K562 (cell line): ENCODE measurements around the gene NOL4L. TPM values are rescaled to one million over a fixed set of nuclear protein-coding genes. Genes with fewer than 3 reads are reported as not detected.
A peak's percentile ranks its signal among the peaks of the same experiment; 100 is the strongest.

ENCODE experiments used
- ARNT ChIP-seq, 2 experiments: fragments of 450-650 bp; IDR thresholded peaks; 2 replicates each; pipeline ENCODE4 v1.6.1; 2016; ENCODE audit warnings: mild to moderate bottlenecking in 1 of 2
- ATF1 ChIP-seq, 2 experiments: fragments of 450-650 bp in 1 of 2; IDR thresholded peaks; 2 replicates each; pipeline ENCODE4 v1.6.1; 2016; ENCODE audit warnings: missing compliant biosample characterization in 1 of 2, missing genetic modification characterization in 1 of 2
- ATF7 ChIP-seq: fragments of 450-650 bp; IDR thresholded peaks from 2 replicates; pipeline ENCODE4 v1.7.1; 2014; ENCODE audit warnings: mild to moderate bottlenecking, moderate library complexity
- BCOR ChIP-seq: fragments of 450-650 bp; IDR thresholded peaks from 2 replicates; pipeline ENCODE4 v1.6.1; 2016
- CCAR2 ChIP-seq: fragments of 200-400 bp; formaldehyde crosslinking; IDR thresholded peaks from 2 replicates; pipeline ENCODE4 v1.6.1; 2017; ENCODE audit warnings: mild to moderate bottlenecking, low read depth, low read length
- ETV1 ChIP-seq: fragments of 450-650 bp; conservative IDR thresholded peaks from 2 replicates; pipeline ENCODE4 v1.6.1; 2016; ENCODE audit warnings: missing genetic modification characterization, control low read depth, low read depth, missing compliant biosample characterization
- POLR2G ChIP-seq: fragments of 200-400 bp; formaldehyde crosslinking; IDR thresholded peaks from 2 replicates; pipeline ENCODE4 v1.6.1; 2017; ENCODE audit warnings: low read depth, mild to moderate bottlenecking, antibody characterized with exemption, low read length, moderate library complexity
- PRPF4 ChIP-seq: fragments of 200-400 bp; formaldehyde crosslinking; IDR thresholded peaks from one replicate; pipeline ENCODE4 v1.6.1; 2017; ENCODE audit warnings: low read length, low read depth, mild to moderate bottlenecking; ENCODE audit not compliant: insufficient read depth, poor library complexity, severe bottlenecking
- RCOR1 ChIP-seq, 2 experiments: IDR thresholded peaks; 2 replicates each; pipeline ENCODE4 v1.6.1; 2012; ENCODE audit warnings: low read depth in 2 of 2, low read length in 2 of 2, borderline replicate concordance in 1 of 2, improper control_type of control experiment in 1 of 2
- RNF2 ChIP-seq: sonication (generic); IDR thresholded peaks from 2 replicates; pipeline ENCODE4 v1.6.1; 2016
- SRSF3 ChIP-seq: fragments of 200-400 bp; formaldehyde crosslinking; IDR thresholded peaks from 2 replicates; pipeline ENCODE4 v1.6.1; 2016; ENCODE audit warnings: mild to moderate bottlenecking, low read length, moderate library complexity; ENCODE audit not compliant: insufficient read depth
- TCFL5 ChIP-seq: fragments of 250-450 bp; sonication (Bioruptor Pico); conservative IDR thresholded peaks from 2 replicates; pipeline ENCODE4 v1.6.1; 2021; ENCODE audit warnings: mild to moderate bottlenecking, moderate library complexity, matching md5 sums
- TEAD1 ChIP-seq, 2 experiments: fragments of 450-650 bp in 1 of 2; sonication (generic) in 1 of 2; formaldehyde crosslinking; IDR thresholded peaks; 2 replicates each; pipeline versions ENCODE4 v1.4.0 to v1.8.0; 2020 to 2022; ENCODE audit warnings: mild to moderate bottlenecking in 2 of 2, missing genetic modification reagents in 1 of 2
- TEAD4 ChIP-seq, 2 experiments: sonication (generic) in 1 of 2; formaldehyde crosslinking in 1 of 2; IDR thresholded peaks; 2 replicates each; pipeline versions ENCODE4 v1.6.1 to v1.8.0; 2012 to 2022; ENCODE audit warnings: borderline replicate concordance in 1 of 2, inconsistent platforms in 1 of 2, low read length in 1 of 2, mild to moderate bottlenecking in 1 of 2, missing genetic modification reagents in 1 of 2
- U2AF1 ChIP-seq: fragments of 200-400 bp; formaldehyde crosslinking; optimal IDR thresholded peaks from 2 replicates; pipeline ENCODE3; 2017; ENCODE audit warnings: mild to moderate bottlenecking, low read depth, low read length, moderate library complexity
- ZFX ChIP-seq: sonication (generic); formaldehyde crosslinking; IDR thresholded peaks from 2 replicates; pipeline ENCODE4 v1.8.0; 2022; ENCODE audit warnings: mild to moderate bottlenecking, missing genetic modification reagents, moderate library complexity
- ZNF584 ChIP-seq: fragments of 200-800 bp; sonication (Bioruptor generic); IDR thresholded peaks from 2 replicates; pipeline ENCODE4 v1.6.1; 2016; ENCODE audit warnings: low read depth, mild to moderate bottlenecking, missing genetic modification characterization, missing compliant biosample characterization
- ZNF780A ChIP-seq: fragments of 250-450 bp; sonication (Bioruptor Pico); IDR thresholded peaks from 2 replicates; pipeline ENCODE4 v1.5.0; 2021; ENCODE audit warnings: mild to moderate bottlenecking
- polyA plus RNA-seq, 8 experiments: library from polyadenylated mRNA; depleted of rRNA in 4 of 8; stranded (reverse) in 5 of 8; unstranded in 3 of 8; fragments of >200 nt; fragmentation: Nextera tagmentation in 2 of 8; fragmentation: Illumina TruSeq in 1 of 8; extraction: Ambion mirVana in 2 of 8; extraction: Trizol in 1 of 8; gene quantifications; 2 replicates each; pipeline versions ENCODE4 v1.2.1 to v1.2.3, GENCODE V29; 2011 to 2014; ENCODE audit warnings: inconsistent platforms in 1 of 8, missing spikeins in 1 of 8
- total RNA-seq, 7 experiments: library from RNA; depleted of rRNA in 6 of 7; stranded (reverse); fragments of >200 nt in 6 of 7; fragmentation: Illumina TruSeq in 2 of 7; extraction: Trizol in 2 of 7; gene quantifications; 2 replicates each; pipeline versions ENCODE4 v1.2.1 to v1.2.3, GENCODE V29; 2011 to 2021; ENCODE audit warnings: low replicate concordance in 1 of 7
- TF ChIP-seq, protein P1 (sequence below), 2 experiments: fragments of 450-650 bp; IDR thresholded peaks; 2 replicates each; pipeline ENCODE4 v1.6.1; 2016
- TF ChIP-seq, protein P2 (sequence below): sonication (generic); formaldehyde crosslinking; IDR thresholded peaks from 2 replicates; pipeline ENCODE4 v1.8.0; 2022; ENCODE audit warnings: mild to moderate bottlenecking, low read depth, missing genetic modification reagents
- TF ChIP-seq, protein P3 (sequence below): sonication (generic); formaldehyde crosslinking; IDR thresholded peaks from 2 replicates; pipeline ENCODE4 v1.8.1; 2023; ENCODE audit warnings: mild to moderate bottlenecking, missing genetic modification reagents
- TF ChIP-seq, protein P4 (sequence below): IDR thresholded peaks from 2 replicates; pipeline ENCODE4 v1.6.1; 2014; ENCODE audit warnings: antibody characterized with exemption

Gene NOL4L
- total and polyA plus RNA-seq, 9 of the 15 experiments (the other 6 are each of a cell fraction or from before 2014, with no cell fraction given): 5.1 to 36.2 (median 13.6) TPM

DNA sequence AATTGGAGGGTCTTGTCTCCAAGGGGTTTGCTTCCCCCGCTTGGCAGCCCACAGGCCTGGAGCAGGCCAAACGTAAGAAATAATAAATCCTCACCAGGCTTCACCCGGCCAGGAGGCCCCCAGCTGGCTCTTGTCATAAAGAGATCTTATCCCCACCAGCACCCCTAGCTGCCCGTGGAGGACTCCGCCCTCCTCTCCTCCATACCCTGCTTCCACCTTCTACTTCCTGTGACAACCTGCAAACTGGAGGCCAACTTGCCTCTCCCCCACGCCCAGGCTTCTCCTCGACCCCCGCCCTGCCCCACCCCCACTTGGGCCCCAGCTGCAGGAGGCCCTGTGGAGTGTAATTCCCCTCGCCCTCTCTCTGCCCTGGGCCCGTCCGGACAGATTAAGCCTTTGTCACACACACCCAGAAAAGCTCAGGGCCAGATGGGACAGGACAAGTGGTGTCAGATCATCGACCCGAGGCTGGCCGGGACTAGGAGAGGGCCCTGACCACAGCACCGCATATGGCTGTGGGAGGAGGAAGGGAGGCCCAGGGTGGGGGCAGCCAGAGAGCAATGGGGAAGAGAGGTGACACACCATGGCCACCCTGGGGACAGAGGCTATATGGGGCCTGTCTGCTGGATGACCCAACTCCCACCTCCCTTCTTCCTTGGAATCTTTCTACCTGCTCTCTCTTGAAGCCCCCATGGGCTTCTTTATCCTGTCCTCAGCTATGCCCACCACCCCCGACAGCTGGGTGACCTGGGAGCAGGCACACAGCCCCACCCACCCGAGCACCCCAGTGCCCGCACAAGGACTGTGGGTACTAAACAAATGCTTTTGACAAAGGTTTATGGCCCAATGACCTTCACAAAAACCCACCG is 3.9 kb downstream of the NOL4L start (continued):
- TF ChIP-seq, protein P1, sequence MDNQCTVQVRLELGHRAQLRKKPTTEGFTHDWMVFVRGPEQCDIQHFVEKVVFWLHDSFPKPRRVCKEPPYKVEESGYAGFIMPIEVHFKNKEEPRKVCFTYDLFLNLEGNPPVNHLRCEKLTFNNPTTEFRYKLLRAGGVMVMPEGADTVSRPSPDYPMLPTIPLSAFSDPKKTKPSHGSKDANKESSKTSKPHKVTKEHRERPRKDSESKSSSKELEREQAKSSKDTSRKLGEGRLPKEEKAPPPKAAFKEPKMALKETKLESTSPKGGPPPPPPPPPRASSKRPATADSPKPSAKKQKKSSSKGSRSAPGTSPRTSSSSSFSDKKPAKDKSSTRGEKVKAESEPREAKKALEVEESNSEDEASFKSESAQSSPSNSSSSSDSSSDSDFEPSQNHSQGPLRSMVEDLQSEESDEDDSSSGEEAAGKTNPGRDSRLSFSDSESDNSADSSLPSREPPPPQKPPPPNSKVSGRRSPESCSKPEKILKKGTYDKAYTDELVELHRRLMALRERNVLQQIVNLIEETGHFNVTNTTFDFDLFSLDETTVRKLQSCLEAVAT (IDR thresholded peaks at IDR 0.05): peak in 1 of 2 experiments; percentile 62; a peak in 1 of 4 replicates
- TF ChIP-seq PRPF4 (no peak), U2AF1 (no peak), ATF7 (peak; percentile 18; the same call in 1 of the 2 replicates), ATF1 (CRISPR knock-in tag; IDR thresholded peaks at IDR 0.05) (no peak), ATF1 (tag; IDR thresholded peaks at IDR 0.05) (peak; percentile 17; the same call in 1 of the 2 replicates), SRSF3 (no peak), ZFX (CRISPR knock-in tag) (peak; percentile 27; the same call in 1 of the 2 replicates), ETV1 (tag) (peak; percentile 35; the same call in 1 of the 2 replicates), TEAD4 (IDR thresholded peaks at IDR 0.05; ENCODE audit: low read length) (peak; percentile 61; the same call in 1 of the 2 replicates), TEAD4 (CRISPR knock-in tag; IDR thresholded peaks at IDR 0.05; ENCODE audit: borderline replicate concordance) (no peak), RNF2 (peak; percentile 91), BCOR (no peak), RCOR1 (IDR thresholded peaks at IDR 0.05; ENCODE audit: borderline replicate concordance in 1 of 2, low read depth in 2 of 2, low read length in 2 of 2) (peak; percentile 60 to 69; a peak in 3 of 4 replicates), CCAR2 (no peak), TEAD1 (CRISPR knock-in tag; IDR thresholded peaks at IDR 0.05) (no peak; a peak in 1 of 4 replicates), ZNF584 (CRISPR knock-in tag) (no peak), TCFL5 (CRISPR knock-in tag) (no peak), ZNF780A (CRISPR knock-in tag) (no peak), POLR2G (peak; percentile 58; the same call in 1 of the 2 replicates), ARNT (IDR thresholded peaks at IDR 0.05) (0 out of 4 replicates have a peak, but pooled peaks of 1 of the 2 experiments have one; percentile 48)
- TF ChIP-seq, protein P2, sequence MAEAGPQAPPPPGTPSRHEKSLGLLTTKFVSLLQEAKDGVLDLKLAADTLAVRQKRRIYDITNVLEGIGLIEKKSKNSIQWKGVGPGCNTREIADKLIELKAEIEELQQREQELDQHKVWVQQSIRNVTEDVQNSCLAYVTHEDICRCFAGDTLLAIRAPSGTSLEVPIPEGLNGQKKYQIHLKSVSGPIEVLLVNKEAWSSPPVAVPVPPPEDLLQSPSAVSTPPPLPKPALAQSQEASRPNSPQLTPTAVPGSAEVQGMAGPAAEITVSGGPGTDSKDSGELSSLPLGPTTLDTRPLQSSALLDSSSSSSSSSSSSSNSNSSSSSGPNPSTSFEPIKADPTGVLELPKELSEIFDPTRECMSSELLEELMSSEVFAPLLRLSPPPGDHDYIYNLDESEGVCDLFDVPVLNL (CRISPR knock-in tag): no peak
- TF ChIP-seq, protein P3, sequence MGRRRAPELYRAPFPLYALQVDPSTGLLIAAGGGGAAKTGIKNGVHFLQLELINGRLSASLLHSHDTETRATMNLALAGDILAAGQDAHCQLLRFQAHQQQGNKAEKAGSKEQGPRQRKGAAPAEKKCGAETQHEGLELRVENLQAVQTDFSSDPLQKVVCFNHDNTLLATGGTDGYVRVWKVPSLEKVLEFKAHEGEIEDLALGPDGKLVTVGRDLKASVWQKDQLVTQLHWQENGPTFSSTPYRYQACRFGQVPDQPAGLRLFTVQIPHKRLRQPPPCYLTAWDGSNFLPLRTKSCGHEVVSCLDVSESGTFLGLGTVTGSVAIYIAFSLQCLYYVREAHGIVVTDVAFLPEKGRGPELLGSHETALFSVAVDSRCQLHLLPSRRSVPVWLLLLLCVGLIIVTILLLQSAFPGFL (CRISPR knock-in tag): no peak
- TF ChIP-seq, protein P4, sequence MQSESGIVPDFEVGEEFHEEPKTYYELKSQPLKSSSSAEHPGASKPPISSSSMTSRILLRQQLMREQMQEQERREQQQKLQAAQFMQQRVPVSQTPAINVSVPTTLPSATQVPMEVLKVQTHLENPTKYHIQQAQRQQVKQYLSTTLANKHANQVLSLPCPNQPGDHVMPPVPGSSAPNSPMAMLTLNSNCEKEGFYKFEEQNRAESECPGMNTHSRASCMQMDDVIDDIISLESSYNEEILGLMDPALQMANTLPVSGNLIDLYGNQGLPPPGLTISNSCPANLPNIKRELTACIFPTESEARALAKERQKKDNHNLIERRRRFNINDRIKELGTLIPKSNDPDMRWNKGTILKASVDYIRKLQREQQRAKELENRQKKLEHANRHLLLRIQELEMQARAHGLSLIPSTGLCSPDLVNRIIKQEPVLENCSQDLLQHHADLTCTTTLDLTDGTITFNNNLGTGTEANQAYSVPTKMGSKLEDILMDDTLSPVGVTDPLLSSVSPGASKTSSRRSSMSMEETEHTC: no peak
